ENCODE results near the gene ERICH6B. TPM values are rescaled to one million over a fixed set of nuclear protein-coding genes. Genes with fewer than 3 reads are reported as not detected.

Gene ERICH6B
- total and polyA plus RNA-seq, 2 experiments from 2014 or later = not detected

GRCh38 chr13:45596800-45597475 is 18.6 kb downstream of the ERICH6B start:
- Histone ChIP-seq H3K9me2 (ENCODE audit: insufficient read depth) (0 out of 2 replicates have a peak, but pooled peaks cover 2% of the 10 kb centered on the region), H3K79me2 (replicated peaks; ENCODE audit: insufficient read depth) (no peaks in the 10 kb centered on the region), H3F3A (replicated peaks; ENCODE audit: low read depth) (no peaks in the 10 kb centered on the region), H3K27ac (ENCODE audit: low read depth) (no peak overlapping the region), H2AFZ (no peak overlapping the region), H3K27me3 (ENCODE audit: insufficient read depth) (no peaks in the 10 kb centered on the region), H3K4me2 (no peak overlapping the region), H4K20me1 (replicated peaks; ENCODE audit: insufficient read depth) (no peaks in the 10 kb centered on the region), H3K4me1 (ENCODE audit: insufficient read depth) (no peaks in the 10 kb centered on the region), H3K4me3 (no peak overlapping the region), H3K36me3 (ENCODE audit: insufficient read depth) (no peaks in the 10 kb centered on the region)
- H3K9me3 Mint-ChIP-seq = no peaks in the 10 kb centered on the region
- TF ChIP-seq JUNB (IDR thresholded peaks at IDR 0.05; ENCODE audit: unreplicated experiment) = no peak
- TF ChIP-seq ETS1 (IDR thresholded peaks at IDR 0.05) = no peak
- no peak for TF ChIP-seq POLR2AphosphoS5 (IDR thresholded peaks at IDR 0.05; ENCODE audit: low read depth)
- TF ChIP-seq EZH2phosphoT487 (IDR thresholded peaks at IDR 0.05; ENCODE audit: unreplicated experiment) = no peak
- no peak for TF ChIP-seq CTCF (conservative IDR thresholded peaks at IDR 0.05; ENCODE audit: low read depth in 2 of 2)
- TF ChIP-seq EZH2 (IDR thresholded peaks at IDR 0.05; ENCODE audit: low read depth, unreplicated experiment) = no peak
- TF ChIP-seq CREB1 (CRISPR knock-in tag; IDR thresholded peaks at IDR 0.05; ENCODE audit: low read depth) = no peak
- no peak for TF ChIP-seq STAT1 (IDR thresholded peaks at IDR 0.05; ENCODE audit: unreplicated experiment)
- TF ChIP-seq ZNF331 (CRISPR knock-in tag; IDR thresholded peaks at IDR 0.05; ENCODE audit: low read depth) = no peak
- no peak for TF ChIP-seq REST (IDR thresholded peaks at IDR 0.05; ENCODE audit: unreplicated experiment)
- no peak for TF ChIP-seq ZNF462 (CRISPR knock-in tag; IDR thresholded peaks at IDR 0.05)
- no peak for TF ChIP-seq NANOG (IDR thresholded peaks at IDR 0.05; ENCODE audit: borderline replicate concordance)
- no peak for ATAC-seq
- H3K4me3 Mint-ChIP-seq = no peak overlapping the region
- no peak overlapping the region for H3K27ac Mint-ChIP-seq
- DNase-seq (ENCODE audit: low spot score) = no peak
- H3K36me3 Mint-ChIP-seq (ENCODE audit: low read depth) = no peaks in the 10 kb centered on the region
- no peaks in the 10 kb centered on the region for H3K27me3 Mint-ChIP-seq (ENCODE audit: insufficient read depth, low read depth, poor library complexity)
- H3K4me1 Mint-ChIP-seq = no peaks in the 10 kb centered on the region
